Smooth muscle cell (in vitro differentiated cells): Measurements from ENCODE around the gene FAM168A. TPM values are rescaled to one million over a fixed set of nuclear protein-coding genes. Genes with fewer than 3 reads are reported as not detected.

Experiments used
- DNase-seq: peaks from one replicate; lab custom pipeline; 2025; ENCODE audit not compliant: unreplicated experiment; lab: John Stamatoyannopoulos, UW
- H2AFZ ChIP-seq: fragments of 200-600 bp; sonication (generic); 2 replicates; pipeline ENCODE4 v1.6.0; 2016; ENCODE audit warnings: antibody characterized with exemption, low read depth, mild to moderate bottlenecking
- H3F3A ChIP-seq: fragments of 200-600 bp; sonication (generic); 2 replicates; pipeline ENCODE4 v1.6.0; 2017; ENCODE audit warnings: antibody characterized with exemption, low read depth
- H3K27ac ChIP-seq: fragments of 200-600 bp; sonication (generic); 2 replicates; pipeline ENCODE4 v1.5.1; 2016; ENCODE audit warnings: low read depth, mild to moderate bottlenecking
- H3K27me3 ChIP-seq: fragments of 200-600 bp; sonication (generic); 2 replicates; pipeline ENCODE4 v1.6.1; 2016; ENCODE audit warnings: low read depth, mild to moderate bottlenecking
- H3K36me3 ChIP-seq: fragments of 200-600 bp; sonication (generic); 2 replicates; pipeline ENCODE4 v1.5.1; 2016; ENCODE audit warnings: low read depth
- H3K4me1 ChIP-seq: fragments of 200-600 bp; sonication (generic); 2 replicates; pipeline ENCODE4 v1.5.1; 2016; ENCODE audit warnings: low read depth
- H3K4me2 ChIP-seq: fragments of 200-600 bp; sonication (generic); 2 replicates; pipeline ENCODE4 v1.6.0; 2016; ENCODE audit warnings: mild to moderate bottlenecking
- H3K4me3 ChIP-seq: fragments of 200-600 bp; sonication (generic); 2 replicates; pipeline ENCODE4 v1.5.1; 2016; ENCODE audit warnings: mild to moderate bottlenecking
- H3K79me2 ChIP-seq: fragments of 200-600 bp; sonication (generic); 2 replicates; pipeline ENCODE4 v1.6.0; 2016; ENCODE audit warnings: low read depth, mild to moderate bottlenecking
- H3K9ac ChIP-seq: fragments of 200-600 bp; sonication (generic); 2 replicates; pipeline ENCODE4 v1.6.0; 2016; ENCODE audit warnings: low read depth
- H3K9me3 ChIP-seq: fragments of 200-600 bp; sonication (generic); replicated peaks from 2 replicates; pipeline ENCODE4 v1.5.1; 2016; ENCODE audit warnings: low read depth
- H4K20me1 ChIP-seq: fragments of 200-600 bp; sonication (generic); 2 replicates; pipeline ENCODE4 v1.6.0; 2016; ENCODE audit warnings: low read depth
- WGBS: methylation state at CpG from one replicate; pipeline ENCODE4 v1.1.7; 2016; ENCODE audit warnings: low lambda C conversion rate; 5-methylcytosine and 5-hydroxymethylcytosine counted together
- polyA plus RNA-seq: library from polyadenylated mRNA; unstranded; fragments of >200 nt; fragmentation: Nextera tagmentation; extraction: Ambion mirVana; gene quantifications from 2 replicates; pipeline ENCODE4 v1.2.1, GENCODE V29; 2016
- total RNA-seq: library from RNA; depleted of rRNA; stranded (reverse); fragments of >200 nt; gene quantifications from 2 replicates; pipeline ENCODE4 v1.2.3, GENCODE V29; 2014
- TF ChIP-seq, protein P1 (sequence below): fragments of 200-600 bp; sonication (generic); IDR thresholded peaks from 2 replicates; pipeline ENCODE4 v1.5.1; 2017; ENCODE audit warnings: borderline replicate concordance, mild to moderate bottlenecking, antibody characterized with exemption; ENCODE audit not compliant: insufficient read depth, poor library complexity, severe bottlenecking

The FAM168A gene
- total and polyA plus RNA-seq, 2 experiments from 2014 or later, result 10.8 to 32.5 TPM

DNA sequence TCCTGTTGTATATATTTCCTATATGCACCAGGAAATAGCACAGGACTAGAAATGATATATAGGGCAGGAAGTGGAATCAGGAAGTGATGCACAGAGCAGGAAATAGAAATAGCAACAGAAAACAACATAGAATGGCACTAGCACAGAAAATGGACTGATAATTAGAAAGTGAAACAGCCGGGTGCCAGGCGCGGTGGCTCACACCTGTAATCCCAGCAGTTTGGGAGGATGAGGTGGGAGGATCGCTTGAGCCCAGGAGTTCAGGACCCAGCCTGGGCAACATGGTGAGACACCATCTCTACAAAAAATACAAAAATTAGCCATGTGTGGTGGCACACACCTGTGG, 231.7 kb downstream of the FAM168A start:
- no peaks in the 10 kb centered on the region for H4K20me1 ChIP-seq
- H3K4me2 ChIP-seq, result no peak overlapping the region
- no peaks in the 10 kb centered on the region for H3K9me3 ChIP-seq
- no peaks in the 10 kb centered on the region for H3K4me1 ChIP-seq
- TF ChIP-seq, protein P1, sequence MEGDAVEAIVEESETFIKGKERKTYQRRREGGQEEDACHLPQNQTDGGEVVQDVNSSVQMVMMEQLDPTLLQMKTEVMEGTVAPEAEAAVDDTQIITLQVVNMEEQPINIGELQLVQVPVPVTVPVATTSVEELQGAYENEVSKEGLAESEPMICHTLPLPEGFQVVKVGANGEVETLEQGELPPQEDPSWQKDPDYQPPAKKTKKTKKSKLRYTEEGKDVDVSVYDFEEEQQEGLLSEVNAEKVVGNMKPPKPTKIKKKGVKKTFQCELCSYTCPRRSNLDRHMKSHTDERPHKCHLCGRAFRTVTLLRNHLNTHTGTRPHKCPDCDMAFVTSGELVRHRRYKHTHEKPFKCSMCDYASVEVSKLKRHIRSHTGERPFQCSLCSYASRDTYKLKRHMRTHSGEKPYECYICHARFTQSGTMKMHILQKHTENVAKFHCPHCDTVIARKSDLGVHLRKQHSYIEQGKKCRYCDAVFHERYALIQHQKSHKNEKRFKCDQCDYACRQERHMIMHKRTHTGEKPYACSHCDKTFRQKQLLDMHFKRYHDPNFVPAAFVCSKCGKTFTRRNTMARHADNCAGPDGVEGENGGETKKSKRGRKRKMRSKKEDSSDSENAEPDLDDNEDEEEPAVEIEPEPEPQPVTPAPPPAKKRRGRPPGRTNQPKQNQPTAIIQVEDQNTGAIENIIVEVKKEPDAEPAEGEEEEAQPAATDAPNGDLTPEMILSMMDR, result no peak
- no peaks in the 10 kb centered on the region for H3K27me3 ChIP-seq
- H3K79me2 ChIP-seq, result no peaks in the 10 kb centered on the region
- H2AFZ ChIP-seq, result no peak overlapping the region
- H3K36me3 ChIP-seq, result no peaks in the 10 kb centered on the region
- H3K9ac ChIP-seq, result no peak overlapping the region
- no peak overlapping the region for H3K4me3 ChIP-seq
- H3F3A ChIP-seq, result no peaks in the 10 kb centered on the region
- DNase-seq, result no peak
- no peak overlapping the region for H3K27ac ChIP-seq
- WGBS, result 100% methylated on average over 4 of the region's 4 CpGs

DNA sequence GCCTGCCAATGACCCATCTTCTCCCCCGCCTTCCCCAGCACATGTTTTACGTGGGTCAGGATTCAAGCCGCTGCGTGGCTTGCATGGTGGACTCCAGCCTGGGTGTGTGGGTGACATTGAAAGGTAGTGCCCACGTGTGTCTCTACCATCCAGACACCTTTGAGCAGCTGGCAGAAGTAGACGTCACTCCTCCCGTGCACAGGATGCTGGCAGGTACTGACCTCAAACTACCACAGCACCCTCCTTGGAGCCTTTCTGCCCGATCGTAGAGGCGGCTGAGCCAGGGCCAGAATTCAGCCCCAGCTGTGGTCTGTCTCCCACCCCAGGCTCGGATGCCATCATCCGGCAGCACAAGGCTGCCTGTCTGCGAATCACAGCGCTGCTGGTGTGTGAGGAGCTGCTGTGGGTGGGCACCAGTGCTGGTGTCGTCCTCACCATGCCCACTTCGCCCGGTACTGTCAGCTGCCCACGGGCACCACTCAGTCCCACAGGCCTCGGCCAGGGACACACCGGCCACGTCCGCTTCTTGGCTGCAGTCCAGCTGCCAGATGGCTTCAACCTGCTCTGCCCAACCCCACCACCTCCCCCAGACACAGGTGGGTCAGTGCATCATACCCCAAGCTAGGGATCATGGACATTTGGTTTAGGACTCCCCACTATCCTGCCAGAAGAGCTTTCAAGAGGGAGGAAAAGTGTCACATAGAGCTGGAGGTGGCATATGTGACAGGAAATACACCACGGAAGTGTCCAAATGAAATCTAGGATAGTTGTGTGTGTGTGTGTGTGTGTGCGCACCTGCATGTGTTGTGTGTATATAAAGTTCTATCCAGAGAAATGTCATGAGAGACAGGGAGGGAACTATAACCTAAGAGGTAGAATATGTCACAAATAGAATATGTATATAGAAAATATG, 232.3 kb downstream of the FAM168A start:
- Histone ChIP-seq H3K4me2 (no peak overlapping the region), H4K20me1 (no peaks in the 10 kb centered on the region), H3K36me3 (no peaks in the 10 kb centered on the region), H3K27ac (no peak overlapping the region), H3K79me2 (no peaks in the 10 kb centered on the region), H3K9ac (no peak overlapping the region), H3K27me3 (no peaks in the 10 kb centered on the region), H2AFZ (no peak overlapping the region), H3K9me3 (no peaks in the 10 kb centered on the region), H3F3A (no peaks in the 10 kb centered on the region), H3K4me1 (no peaks in the 10 kb centered on the region), H3K4me3 (no peak overlapping the region)
- TF ChIP-seq, protein P1, result no peak
- DNase-seq, result no peak
- 97% methylated on average over 24 of the region's 24 CpGs for WGBS

DNA sequence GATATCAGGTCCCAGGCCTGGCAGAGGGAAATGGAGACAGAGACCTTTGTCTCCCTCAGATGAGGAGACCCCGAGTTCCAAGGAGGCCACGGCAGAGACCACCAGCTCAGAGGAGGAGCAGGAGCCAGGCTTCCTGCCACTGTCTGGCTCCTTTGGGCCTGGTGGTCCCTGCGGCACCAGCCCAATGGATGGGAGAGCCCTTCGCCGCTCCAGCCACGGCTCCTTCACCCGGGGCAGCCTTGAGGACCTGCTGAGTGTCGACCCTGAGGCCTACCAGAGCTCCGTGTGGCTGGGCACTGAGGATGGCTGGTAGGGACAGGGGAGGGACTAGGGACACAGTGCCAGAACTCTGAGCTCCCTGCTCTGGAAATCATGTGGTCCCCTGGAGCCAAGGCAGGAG, 234.8 kb downstream of the FAM168A start:
- H4K20me1 ChIP-seq, result no peaks in the 10 kb centered on the region
- 96% methylated on average over 9 of the region's 9 CpGs for WGBS
- H3F3A ChIP-seq, result no peaks in the 10 kb centered on the region

More for the DNA sequence above, 234.8 kb downstream of the FAM168A start:
- Histone ChIP-seq H3K27ac (no peak overlapping the region), H3K9ac (no peak overlapping the region), H3K27me3 (no peaks in the 10 kb centered on the region), H2AFZ (no peak overlapping the region), H3K4me2 (no peak overlapping the region), H3K4me3 (no peak overlapping the region), H3K36me3 (no peaks in the 10 kb centered on the region), H3K79me2 (no peaks in the 10 kb centered on the region), H3K4me1 (no peaks in the 10 kb centered on the region), H3K9me3 (no peaks in the 10 kb centered on the region)
- DNase-seq, result no peak
- TF ChIP-seq, protein P1, result no peak
